Activated CD4-positive, alpha-beta T cell treated with anti-CD3 and anti-CD28 coated beads, Interleukin-2, amount 50 U/mL, for 16 hours (primary cell): ENCODE results near the gene OGFR.

Source experiments
- DNase-seq: peaks from one replicate; pipeline ENCODE4 v3.0.0-alpha.2; 2020

OGFR gene

GRCh38 chr20:62804627-62805154, at the start of gene OGFR:
TSS of gene OGFR (plus strand) at chr20:62804835. CDS start at chr20:62804860, 25 bp downstream.
- DNase-seq = peak; percentile 64

- no peak for DNase-seq
These were observed 49.7 kb upstream of the OGFR start for GRCh38 chr20:62754991-62755356.

GRCh38 chr20:62755817-62756724, 48.6 kb upstream of the OGFR start:
- no peak for DNase-seq

- DNase-seq = no peak
These were observed 46.3 kb upstream of the OGFR start for GRCh38 chr20:62758226-62758912.

- no peak for DNase-seq
These were observed 44.6 kb upstream of the OGFR start for GRCh38 chr20:62759981-62760431.

- no peak for DNase-seq
These were observed 44.2 kb upstream of the OGFR start for GRCh38 chr20:62760471-62760855.

GRCh38 chr20:62760856-62761758, 43.5 kb upstream of the OGFR start:
- no peak for DNase-seq

- no peak for DNase-seq
These were observed 42.9 kb upstream of the OGFR start for GRCh38 chr20:62761759-62762131.

GRCh38 chr20:62762376-62762775, 42.3 kb upstream of the OGFR start:
- DNase-seq = no peak

- no peak for DNase-seq
These were observed 41.8 kb upstream of the OGFR start for GRCh38 chr20:62762801-62763368.

GRCh38 chr20:62763404-62763803, 41.2 kb upstream of the OGFR start:
- no peak for DNase-seq

GRCh38 chr20:62764156-62764935, 40.3 kb upstream of the OGFR start:
- DNase-seq = no peak

GRCh38 chr20:62765021-62765420, 39.6 kb upstream of the OGFR start:
- DNase-seq = no peak

GRCh38 chr20:62765432-62766070, 39.1 kb upstream of the OGFR start:
- no peak for DNase-seq

- no peak for DNase-seq
These were observed 38.6 kb upstream of the OGFR start for GRCh38 chr20:62766071-62766450.

- no peak for DNase-seq
These were observed 37.9 kb upstream of the OGFR start for GRCh38 chr20:62766716-62767115.

GRCh38 chr20:62768234-62768546, 36.4 kb upstream of the OGFR start:
- DNase-seq = no peak

- DNase-seq = no peak
These were observed 35.9 kb upstream of the OGFR start for GRCh38 chr20:62768551-62769287.

- no peak for DNase-seq
These were observed 35.1 kb upstream of the OGFR start for GRCh38 chr20:62769346-62770071.
